Fibroblast of skin of scalp (primary cell): ENCODE data around the gene PLRG1. TPM values are rescaled to one million over a fixed set of nuclear protein-coding genes. Genes with fewer than 3 reads are reported as not detected.
"Not testable (repeated sequence)": the region's sequence is repeated elsewhere in the genome, so short reads cannot be mapped to it uniquely, and the experiment has no call there.

ENCODE experiments used
- DNase-seq: peaks from one replicate; pipeline ENCODE4 v3.0.0-alpha.2; 2013
- polyA plus RNA-seq, 2 experiments: library from polyadenylated mRNA; unstranded; fragments of 120-200 nt; gene quantifications; one replicate each; pipeline ENCODE4 v1.2.1, GENCODE V29; 2013; ENCODE audit not compliant: insufficient read length in 2 of 2

The PLRG1 gene
- 88.9 TPM for polyA plus RNA-seq (2013, experiment 1 of 2; ENCODE audit: insufficient read length)
- 91.4 TPM for polyA plus RNA-seq (2013, experiment 2 of 2; ENCODE audit: insufficient read length)

DNA sequence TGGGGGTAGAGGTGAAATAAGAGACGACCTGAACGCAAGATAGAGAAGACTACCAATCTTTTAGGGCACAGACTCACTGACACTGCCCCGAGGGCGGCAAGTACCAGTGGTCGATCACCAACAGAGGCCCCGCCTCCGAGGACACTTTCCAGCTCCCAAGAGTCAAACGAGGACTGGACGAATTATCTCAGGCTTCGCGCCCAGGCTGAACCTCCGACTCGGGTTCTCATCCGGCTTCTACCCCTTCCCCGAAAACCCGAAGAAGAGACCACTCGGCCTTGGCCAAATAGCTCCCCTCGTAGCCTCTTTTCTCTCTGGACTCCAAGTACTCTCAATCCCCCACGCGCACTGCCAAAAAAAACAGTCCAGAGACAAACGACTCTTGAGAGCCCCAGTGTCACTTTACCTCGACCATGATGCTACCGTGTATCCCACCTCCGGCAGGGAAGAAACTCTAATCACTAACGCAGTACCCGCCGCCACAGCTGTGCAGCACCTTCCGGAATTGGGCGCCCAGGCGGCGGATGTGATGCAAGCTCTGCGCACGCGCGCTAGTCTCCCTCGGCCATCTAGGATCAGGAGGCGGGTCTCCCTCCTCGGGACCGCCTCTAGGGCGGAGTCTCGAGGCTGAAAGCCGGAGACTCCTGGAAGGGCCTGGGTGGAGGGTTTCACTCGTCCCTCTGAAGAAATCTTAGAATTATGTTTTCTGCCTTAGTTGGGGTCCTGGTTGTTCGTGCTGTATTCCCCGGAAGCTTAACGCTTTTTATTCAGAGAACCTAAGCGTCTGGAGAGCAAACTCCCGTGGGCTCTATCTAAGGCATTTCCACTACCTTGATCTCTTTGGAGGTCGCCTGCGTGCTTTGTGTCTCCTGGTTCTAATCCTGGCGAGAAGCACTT, at the start of gene PLRG1:
TSS of gene PLRG1 (minus strand) at position 507 of the 897 bp plus-strand sequence. CDS start at position 415, 92 bp downstream.
- DNase-seq = peak; percentile 95

DNA sequence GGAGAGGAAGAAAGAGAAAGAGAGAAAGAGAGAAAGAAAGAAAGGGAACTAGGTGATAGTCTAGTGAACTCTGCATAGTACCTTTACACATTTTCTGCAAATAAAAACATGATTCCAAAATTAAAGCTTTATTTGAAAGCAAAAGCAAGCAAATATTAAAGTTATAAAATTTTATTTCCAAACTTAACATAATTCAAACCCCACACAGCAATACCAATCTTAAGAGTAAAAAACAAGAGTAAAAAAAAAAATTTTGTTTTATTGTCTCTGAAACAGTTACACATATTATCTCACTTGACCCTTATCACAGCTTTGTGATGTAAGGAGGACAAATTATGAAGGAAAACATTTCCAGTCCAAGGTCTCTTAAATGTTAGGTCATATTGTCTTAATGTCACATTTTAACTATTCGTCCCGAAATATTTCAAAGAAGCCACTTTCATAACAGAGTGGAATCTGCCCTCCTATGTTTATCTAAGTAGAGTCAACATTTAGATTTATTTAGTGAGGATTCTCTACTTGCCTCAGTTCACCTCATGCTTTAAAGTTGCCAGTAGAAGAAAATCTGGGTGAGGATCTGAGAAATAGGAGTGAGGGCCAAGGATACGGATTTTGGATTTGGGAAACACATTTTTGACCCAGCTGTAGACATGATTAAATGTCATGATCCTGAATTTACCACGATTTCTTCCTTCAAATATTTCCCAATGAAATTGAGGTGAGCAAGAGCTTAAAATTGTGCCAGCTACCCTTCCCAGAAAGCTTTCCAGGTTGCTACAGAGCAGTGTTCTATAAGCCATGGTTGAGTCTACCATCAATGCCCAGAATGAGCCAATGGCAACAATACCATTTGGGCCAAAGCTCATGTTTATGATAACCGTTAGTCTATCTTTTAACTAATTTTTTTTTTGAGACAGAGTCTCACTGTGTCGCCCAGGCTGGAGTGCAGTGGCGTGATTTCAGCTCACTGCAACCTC, 47.9 kb upstream of the PLRG1 start:
- no peak for DNase-seq

DNA sequence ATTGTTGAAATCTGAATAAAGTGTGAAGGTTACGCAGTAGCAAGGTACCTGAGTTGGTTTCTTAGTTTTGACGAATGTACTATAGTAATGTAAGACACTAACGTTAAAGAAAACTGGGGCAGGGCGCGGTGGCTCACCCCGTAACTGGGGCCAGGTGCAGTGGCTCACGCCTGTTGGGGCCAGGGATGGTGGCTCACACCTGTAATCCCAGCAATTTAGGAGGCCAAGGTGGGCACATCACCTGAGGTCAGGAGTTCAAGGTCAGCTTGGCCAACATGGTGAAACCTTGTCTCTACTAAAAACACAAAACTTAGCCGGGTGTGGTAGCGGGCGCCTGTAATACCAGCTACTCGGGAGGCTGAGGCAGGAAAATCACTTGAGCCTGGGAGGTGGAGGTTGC, 47.1 kb upstream of the PLRG1 start:
- DNase-seq = not testable (repeated sequence)

DNA sequence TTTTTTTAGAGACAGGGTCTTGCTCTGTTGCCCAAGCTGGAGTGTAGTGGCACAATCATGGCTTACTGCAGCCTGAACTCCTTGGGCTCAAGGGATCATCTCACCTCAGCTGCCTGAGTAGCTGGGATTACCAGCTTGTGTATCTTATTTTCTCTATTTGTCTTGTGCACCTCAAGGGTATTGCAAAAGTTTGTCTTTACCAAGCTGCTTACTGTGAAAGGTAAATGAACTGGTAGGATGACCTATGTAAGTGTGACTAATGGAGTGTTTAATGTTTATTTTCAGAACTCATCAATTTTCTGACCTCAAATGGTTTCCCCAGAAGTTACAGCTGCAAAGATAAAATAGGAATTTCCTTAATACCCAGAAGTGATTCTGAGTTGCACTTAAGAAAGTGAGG, 45.6 kb upstream of the PLRG1 start:
- no peak for DNase-seq

DNA sequence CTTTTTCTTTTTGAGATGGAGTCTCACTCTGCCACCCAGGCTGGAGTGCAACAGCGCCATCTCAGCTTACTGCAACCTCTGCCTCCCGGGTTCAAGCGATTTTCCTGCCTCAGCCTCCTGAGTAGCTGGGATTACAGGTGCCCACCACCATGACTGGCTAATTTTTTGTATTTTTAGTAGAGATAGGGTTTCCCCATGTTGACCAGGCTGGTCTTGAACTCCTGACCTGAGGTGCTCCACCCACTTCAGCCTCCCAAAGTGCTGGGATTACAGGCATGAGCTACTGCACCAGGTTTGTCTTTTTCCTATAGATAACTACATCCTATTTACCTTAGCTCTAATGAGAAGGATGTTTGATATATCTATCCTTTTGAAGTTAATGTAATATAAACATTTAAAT, 44.1 kb upstream of the PLRG1 start:
- not testable (repeated sequence) for DNase-seq

DNA sequence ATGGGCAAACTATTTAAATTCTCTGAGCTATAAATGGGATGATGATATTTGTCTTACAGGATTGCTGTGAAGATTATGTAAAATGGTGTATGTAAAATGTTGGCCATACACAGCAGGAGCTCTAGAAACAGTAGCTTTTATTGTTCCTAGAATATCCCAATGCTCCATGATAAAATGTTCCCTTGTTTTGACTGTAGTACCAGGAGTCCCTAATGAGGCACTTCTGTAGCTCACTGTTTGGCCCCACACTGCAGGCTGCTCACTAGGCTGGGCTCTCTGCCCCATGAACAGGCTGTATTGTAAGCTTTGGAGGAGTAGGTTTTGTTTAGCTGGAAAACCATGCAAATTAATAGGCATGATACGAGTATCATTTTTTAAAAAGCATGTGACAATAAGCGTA, 43.7 kb upstream of the PLRG1 start:
- DNase-seq = no peak

DNA sequence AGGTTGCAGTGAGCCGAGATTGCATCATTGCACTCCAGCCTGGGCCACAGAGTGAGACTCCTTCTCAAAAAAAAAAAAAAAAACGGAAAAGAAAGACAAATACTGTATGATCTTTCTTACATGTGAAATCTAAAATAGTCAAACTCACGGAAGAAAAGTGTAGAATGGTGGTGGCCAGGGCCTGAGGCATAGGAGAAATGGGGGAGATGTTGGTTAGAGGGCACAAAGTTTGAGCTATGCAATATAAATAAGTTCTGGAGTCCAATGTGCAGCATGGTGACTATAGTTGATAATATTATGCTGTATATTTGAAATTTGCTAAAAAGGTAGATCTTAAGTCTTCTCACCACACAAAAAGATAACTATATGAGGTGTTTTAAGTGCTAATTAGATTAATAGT, 41.7 kb upstream of the PLRG1 start:
- DNase-seq = no peak

DNA sequence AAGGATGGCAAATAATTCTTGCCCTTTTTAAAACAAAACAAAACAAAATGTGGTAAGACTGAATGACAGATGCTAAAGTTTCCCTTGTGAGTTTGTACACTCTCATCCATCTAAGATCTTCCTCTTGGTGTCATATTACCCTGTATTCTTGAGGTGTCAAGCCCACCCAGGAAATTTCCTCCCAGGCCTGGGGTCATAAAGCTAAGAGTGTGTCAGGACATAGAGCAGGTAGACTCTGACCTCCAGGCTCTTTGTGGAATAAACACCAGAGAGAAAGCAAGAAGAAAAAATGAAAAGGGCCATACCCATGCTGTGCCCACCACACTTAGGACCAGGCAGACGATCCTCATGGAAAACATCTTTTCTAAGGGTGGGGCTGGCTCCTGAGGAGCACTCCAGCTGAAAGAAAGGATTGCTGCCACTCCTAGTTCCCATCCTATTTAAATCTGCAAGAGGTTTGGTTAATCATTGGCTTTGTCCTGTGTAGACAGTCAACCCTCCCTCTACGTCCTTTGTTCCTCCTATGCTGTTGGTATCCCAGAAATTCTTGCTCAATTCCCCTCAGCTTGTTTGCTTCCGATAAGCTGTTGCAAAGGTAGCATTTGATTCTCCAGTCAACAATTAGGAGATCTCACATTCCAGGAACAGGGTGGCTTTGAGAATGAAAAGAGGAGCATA, 40.3 kb upstream of the PLRG1 start, which contains the start of gene FGA:
TSS of gene FGA (minus strand) at position 414 of the 678 bp plus-strand sequence. CDS start at position 359, 55 bp downstream.
- DNase-seq = no peak

DNA sequence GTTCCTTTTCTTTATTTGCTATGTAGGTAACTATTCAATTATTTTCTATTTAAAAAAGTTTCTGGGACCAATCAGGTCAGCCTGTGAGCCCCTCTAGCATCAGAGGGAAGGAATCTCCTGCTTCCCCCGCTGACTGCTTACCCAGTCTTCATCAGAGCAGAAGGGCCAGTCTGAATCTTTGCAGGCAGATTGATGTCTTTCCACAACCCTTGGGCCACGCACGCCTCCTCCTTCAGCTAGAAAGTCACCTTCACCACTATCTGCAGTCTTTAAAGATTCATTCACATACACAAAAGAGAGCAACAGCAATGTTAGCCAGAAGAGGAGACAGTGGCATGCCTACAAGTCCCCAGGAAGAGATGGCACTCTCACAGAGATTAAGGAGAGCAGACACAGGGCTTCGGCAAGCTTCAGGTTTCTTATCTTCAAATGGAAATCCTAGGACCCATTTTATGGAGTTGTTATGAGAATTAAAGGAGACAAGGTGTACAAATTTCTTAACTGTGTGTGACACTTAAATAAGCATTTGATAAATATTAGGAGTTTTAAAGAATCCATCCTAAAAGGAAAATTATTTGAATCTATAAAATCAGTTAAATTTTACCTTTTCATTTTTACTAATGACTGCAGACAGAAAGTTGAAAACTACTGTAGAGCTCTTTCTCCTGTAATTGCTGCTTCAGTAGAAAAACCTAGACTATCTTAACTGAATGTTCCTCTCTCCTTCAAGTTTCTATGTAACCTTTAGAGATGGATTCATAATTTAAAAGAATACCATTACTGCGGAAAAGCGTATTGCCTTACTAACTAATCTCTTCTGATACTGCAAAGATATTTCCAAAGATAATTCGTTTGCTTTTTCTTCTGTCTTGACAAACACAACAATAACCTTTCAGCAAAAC, 39.3 kb upstream of the PLRG1 start:
- DNase-seq = no peak

DNA sequence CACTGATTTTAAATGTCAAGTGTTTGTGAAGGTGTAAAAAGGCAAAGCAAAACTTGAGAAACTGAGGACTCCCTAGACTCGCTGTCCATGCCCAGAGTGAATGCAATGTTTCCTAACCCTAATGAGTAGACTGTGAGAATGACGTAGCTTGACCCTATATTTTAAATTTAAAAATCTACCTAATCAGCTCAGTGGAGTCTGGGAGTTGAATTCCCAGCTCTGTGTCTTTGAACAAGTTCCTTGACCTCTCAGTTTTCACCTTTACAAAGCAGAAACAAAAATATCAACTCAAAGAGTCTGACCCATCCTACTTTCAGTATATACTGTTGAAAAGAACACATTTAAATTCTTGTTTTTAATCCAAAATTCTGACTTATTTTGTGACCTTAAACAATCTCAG, 38.0 kb upstream of the PLRG1 start:
- no peak for DNase-seq

DNA sequence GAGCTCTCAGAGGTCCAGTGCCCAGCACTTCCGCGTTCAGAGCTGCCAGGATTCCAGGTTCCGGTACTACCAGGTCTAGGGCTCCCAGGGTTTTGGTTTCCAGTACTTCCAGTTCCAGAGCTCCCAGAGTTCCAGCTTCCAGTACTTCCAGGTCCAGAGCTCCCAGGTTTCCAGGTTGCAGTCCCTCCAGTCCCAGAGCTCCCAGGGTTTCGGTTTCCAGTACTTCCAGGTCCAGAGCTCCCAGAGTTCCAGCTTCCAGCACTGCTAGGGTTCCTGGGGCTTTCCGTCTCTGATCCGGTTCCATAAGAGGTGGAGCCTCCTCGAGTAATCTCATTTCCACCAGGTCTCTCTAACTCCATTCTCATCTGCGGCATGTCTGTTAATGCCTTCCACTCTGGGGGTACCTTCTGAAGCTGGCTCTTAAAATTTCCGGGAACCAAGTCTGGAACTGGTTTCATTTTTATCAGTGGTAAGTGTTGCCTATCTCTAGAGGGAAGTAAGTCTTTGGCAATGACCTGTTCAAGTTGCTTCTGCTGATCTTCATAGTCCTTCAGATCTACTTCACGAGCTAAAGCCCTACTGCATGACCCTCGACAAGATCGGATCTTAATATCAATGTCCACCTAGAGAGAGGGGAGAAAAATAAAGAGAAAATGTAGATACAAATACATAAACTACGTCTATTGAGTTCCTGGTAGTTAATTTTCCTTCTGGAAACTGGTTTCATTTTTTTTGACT, 36.3 kb upstream of the PLRG1 start:
- no peak for DNase-seq

DNA sequence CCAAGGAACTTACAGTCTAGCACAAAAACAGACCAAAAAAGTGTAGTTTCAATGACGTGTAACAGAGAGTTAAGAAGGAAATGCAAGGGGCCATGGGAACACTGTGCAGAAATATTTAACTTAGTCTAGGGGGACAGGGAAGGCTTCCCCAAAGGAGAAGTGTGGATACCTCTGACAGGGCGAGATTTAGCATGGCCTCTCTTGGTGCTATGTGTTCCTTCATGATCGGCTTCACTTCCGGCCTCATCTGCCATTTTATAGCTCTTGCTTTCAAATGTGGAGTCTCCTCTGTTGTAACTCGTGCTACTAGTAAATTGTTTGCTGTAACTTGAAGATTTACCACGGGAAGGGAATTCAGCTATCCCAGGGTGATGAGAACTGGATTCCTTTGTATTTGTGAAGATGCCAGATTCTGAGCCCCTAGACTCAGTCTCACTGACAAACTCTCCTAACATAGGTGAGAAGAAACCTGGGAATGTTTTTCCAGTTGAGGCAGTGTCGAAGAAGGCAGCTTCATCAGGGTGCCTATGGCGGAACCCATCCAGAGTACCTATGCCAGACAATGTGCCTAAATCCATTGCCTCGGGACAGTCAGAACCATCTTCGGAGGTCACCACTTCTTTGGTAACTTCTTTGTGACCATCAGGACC, 35.3 kb upstream of the PLRG1 start:
- no peak for DNase-seq

DNA sequence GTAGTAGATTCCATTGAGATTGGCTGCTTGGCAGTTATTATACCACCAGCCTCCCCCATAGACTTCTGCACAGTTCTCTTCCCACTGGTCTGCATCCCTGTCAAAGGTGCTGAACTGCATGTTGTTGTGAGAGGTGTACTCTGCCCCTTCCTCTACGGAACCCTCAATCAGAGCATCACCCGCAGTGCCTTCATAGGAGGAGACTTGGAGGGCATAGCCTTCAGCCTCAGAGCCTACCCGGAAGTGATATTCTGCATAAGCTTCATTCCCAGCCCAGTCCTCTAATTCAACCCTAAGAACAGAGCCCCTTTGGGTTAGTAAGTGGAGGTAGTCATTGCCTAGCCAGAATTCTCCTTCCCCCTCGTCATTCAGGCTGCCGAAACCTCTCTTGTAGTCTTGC, 34.1 kb upstream of the PLRG1 start:
- no peak for DNase-seq

DNA sequence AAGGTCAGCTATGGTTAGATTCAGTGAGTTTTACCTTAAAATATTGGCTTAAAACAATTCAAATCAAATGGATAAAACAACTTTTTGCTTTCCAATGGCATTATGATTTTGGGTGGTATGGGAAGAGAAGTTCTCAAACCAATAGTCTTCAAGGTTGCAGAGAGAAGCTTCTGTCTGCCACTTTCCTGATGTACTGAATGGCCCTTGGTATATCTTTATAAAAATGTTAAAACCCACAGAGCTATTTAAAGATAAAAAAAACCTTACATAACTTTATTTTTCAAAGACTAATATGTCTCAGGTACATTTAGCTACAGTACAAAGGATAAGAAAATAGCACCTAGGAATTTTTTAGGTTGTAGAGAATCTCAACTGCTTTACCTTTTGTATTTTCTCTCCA, 33.5 kb upstream of the PLRG1 start:
- DNase-seq = no peak

DNA sequence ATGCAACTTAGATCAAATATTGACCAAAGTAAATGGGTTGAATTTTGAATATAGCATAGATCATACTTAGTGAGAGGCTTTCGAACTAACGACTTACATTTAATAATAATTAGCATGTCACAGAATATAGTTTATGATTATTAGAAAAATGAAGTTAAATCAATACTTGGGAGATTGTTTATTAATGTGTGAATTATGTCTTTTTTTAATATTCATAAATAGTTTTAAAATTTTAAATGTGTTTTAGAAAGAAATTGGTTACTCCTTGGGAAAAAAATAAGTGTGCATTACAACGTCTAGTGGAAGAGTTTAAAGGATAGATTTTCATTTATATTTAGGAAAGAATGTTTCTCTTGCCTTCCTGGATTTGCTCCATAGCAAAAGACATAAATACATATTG, 33.0 kb upstream of the PLRG1 start:
- DNase-seq = no peak

DNA sequence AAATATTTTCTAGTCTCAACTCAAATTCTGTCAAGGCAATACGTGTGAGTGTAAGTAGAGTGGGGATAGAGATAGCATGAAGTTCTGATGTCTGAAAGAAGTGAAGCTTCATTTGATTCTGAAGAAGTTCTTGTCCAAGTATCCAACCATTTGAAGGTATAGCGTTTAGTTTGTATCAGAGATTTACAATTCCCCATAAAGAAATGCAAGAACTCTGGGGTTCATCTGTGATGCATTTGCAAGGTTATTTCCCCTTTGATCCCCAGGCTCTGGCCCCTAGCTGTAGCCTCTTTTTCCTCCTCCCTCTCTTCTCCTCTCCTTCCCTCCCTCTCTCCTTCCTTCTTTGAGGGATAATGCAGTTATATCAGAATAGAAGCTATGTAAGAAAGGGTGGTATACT, 32.5 kb upstream of the PLRG1 start:
- DNase-seq = no peak

DNA sequence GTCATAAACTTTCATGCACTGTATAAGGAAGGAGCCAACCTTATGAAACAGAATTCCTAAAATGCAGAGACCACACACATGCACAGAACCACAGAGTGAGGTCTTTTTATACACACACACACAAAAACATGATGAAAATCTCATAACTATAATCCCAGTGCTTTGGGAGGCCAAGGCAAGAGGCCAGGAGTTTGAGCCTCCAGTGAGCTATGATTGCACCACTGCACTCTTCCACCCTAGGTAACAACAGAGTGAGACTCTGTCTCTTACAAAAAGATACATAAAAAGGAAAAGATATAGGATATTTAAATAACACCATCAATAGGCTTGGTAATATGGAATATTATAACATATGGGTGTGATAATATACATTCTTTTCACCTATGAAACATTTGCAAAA, 29.7 kb upstream of the PLRG1 start:
- DNase-seq = no peak

DNA sequence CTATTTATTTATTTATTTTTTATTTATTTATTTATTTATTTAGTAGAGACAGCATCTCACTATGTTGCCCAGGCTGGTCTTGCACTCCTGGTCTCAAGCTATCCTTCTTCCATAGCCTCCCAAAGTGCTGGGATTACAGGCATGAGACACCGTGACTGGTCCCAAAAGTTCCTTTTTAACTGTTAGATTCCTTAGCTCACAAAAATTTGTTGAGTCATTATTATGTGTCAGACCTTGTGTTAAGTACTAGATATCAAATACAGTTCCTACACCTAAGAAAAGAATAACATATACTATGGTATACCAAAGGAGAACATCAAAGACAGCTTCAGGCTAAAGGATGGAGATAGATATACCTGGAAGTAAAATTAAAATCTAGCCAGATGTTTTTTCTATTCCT, 28.7 kb upstream of the PLRG1 start:
- DNase-seq = no peak

DNA sequence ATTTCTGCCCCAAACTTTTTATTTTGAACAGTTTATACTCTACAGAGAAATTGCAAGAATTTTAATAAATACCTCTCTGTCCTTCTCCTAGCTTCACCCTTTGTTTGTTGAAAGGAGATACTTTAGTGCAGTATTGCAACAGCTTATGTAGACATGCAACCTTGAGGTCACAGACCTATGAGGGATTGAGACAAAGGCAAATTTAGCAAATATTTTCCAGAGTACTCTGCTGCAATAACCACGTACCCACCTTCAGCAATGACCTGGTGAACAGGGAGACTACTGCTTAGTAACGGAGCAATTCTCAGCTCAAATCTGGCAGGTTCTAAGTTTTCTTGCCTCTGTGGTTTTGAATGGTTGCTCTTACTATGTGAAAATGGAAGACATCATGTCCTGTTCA, 27.1 kb upstream of the PLRG1 start:
- no peak for DNase-seq

DNA sequence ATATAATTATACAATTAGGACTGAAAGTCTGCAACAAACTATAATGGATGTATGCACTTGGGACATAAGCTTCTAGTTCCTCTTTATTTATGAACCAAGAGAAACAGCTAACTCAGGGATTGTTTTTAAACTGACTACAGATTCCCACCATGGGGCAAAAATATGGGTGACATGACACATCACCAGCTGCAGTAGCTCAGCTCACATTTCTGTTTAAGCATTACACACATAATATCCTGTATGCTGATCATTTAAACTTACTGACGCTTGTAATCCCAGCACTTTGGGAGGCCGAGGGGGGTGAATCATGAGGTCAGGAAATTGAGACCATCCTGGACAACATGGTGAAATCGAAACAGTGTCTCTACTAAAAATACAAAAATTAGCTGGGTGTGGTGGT, 24.1 kb upstream of the PLRG1 start:
- DNase-seq = no peak
